ENCODE measurements around the gene KIF1C. TPM values are rescaled to one million over a fixed set of nuclear protein-coding genes. Genes with fewer than 3 reads are reported as not detected.

Gene KIF1C
- total RNA-seq, 1 experiment from 2014 or later = 85.6 TPM

- WGBS (ENCODE audit: extremely low coverage, insufficient read length, low lambda C conversion rate) = 100% methylated on average over 5 of the region's 14 CpGs
- H3K4me1 Mint-ChIP-seq = peaks cover 12 to 15% of the 10 kb centered on the region in 2 experiments
- H3K18ac ChIP-seq (ENCODE audit: insufficient read length, low read depth, low read length) = no peak overlapping the region
- no peak overlapping the region for H4K5ac ChIP-seq (ENCODE audit: insufficient read length, low read depth, low read length)
- no peaks in the 10 kb centered on the region for H3K36me3 Mint-ChIP-seq (ENCODE audit: insufficient read depth in 1 of 3, low read depth in 3 of 3)
- H3K27ac Mint-ChIP-seq = peak overlapping the region in 1 of 3 experiments; percentile 81; a peak in 1 of 7 replicates
- no peak overlapping the region for H3K14ac ChIP-seq (ENCODE audit: insufficient read depth, low read length)
- H3K79me2 ChIP-seq (ENCODE audit: insufficient read depth, low read length) = no peaks in the 10 kb centered on the region
- H3K9ac ChIP-seq (ENCODE audit: extremely low read depth, insufficient read length, low read length) = no peak overlapping the region
- no peaks in the 10 kb centered on the region; the same call in 1 of the 2 replicates for H3K4me1 ChIP-seq (ENCODE audit: insufficient read depth, low read length)
- TF ChIP-seq CTCF (conservative IDR thresholded peaks at IDR 0.05) = no peak
- no peaks in the 10 kb centered on the region for H3K27me3 ChIP-seq (ENCODE audit: insufficient read depth, low read length)
- H3K27ac ChIP-seq (ENCODE audit: insufficient read length, low read depth, low read length) = no peak overlapping the region
- H2AFZ ChIP-seq (ENCODE audit: low read length) = peak overlapping the region; percentile 82
- H2BK15ac ChIP-seq (ENCODE audit: low read depth, low read length) = no peak overlapping the region
- no peaks in the 10 kb centered on the region for H3K9me3 ChIP-seq (ENCODE audit: control insufficient read depth, low read depth, low read length)
- H2BK5ac ChIP-seq (ENCODE audit: insufficient read length, low read length) = no peak overlapping the region
- H2BK20ac ChIP-seq (ENCODE audit: low read depth, low read length, poor library complexity, severe bottlenecking) = no peak overlapping the region
- no peak overlapping the region for H4K91ac ChIP-seq (ENCODE audit: insufficient read length, low read depth, low read length)
- peaks cover 13% of the 10 kb centered on the region for H3K27me3 Mint-ChIP-seq (ENCODE audit: low read depth)
- no peak overlapping the region for H3K56ac ChIP-seq (ENCODE audit: insufficient read length, low read depth, low read length)
- peaks cover 5% of the 10 kb centered on the region for H3K23me2 ChIP-seq (ENCODE audit: insufficient read length, low read depth, low read length, poor library complexity, severe bottlenecking)
- no peak overlapping the region for H2BK120ac ChIP-seq (ENCODE audit: low read depth, low read length, poor library complexity, severe bottlenecking)
- no peak for DNase-seq
- peaks cover 0 to 1% of the 10 kb centered on the region in 2 experiments; a peak in 2 of 5 replicates for H3K9me3 Mint-ChIP-seq
- no peak overlapping the region for H2AK5ac ChIP-seq (ENCODE audit: insufficient read length, low read length)
- no peaks in the 10 kb centered on the region for H3K79me1 ChIP-seq (ENCODE audit: insufficient read depth, low read depth, low read length, poor library complexity, severe bottlenecking)
- no peak overlapping the region for H3T11ph ChIP-seq (ENCODE audit: low read length)
- H3K23ac ChIP-seq (ENCODE audit: insufficient read length, low read depth, low read length) = no peak overlapping the region
- no peak overlapping the region for H3K4me2 ChIP-seq (ENCODE audit: insufficient read depth, insufficient read length, low read length)
- H4K8ac ChIP-seq (replicated peaks; ENCODE audit: insufficient read length, low read depth, low read length) = no peak overlapping the region
- no peaks in the 10 kb centered on the region for H4K20me1 ChIP-seq (ENCODE audit: control insufficient read depth, insufficient read depth, insufficient read length)
- no peak overlapping the region for H3K4ac ChIP-seq (ENCODE audit: low read depth, low read length)
- no peak overlapping the region for H2BK12ac ChIP-seq (ENCODE audit: insufficient read length, low read depth, low read length)
- H3K4me3 Mint-ChIP-seq = no peak overlapping the region
These were observed 80.0 kb downstream of the KIF1C start for GRCh38 chr17:5077781-5078105.

Small RNA genes within 50 kb of the gene (microRNA-seq; reads per million reads assigned to microRNA genes)
- gene MIR6864 (ENCODE audit: borderline microRNAs expressed) (not detected), gene MIR6865 (ENCODE audit: borderline microRNAs expressed) (not detected)

Other genes starting within 250 kb of the KIF1C start
- not detected in 2 replicates for gene TM4SF5, start 226.1 kb upstream of the KIF1C start, total RNA-seq (2021)
- 0.31 TPM in 1 of 2 replicates, not detected in the other for gene VMO1, start 211.6 kb upstream of the KIF1C start, total RNA-seq (2021)
- gene GLTPD2, start 209.0 kb upstream of the KIF1C start, total RNA-seq (2021) = not detected in 2 replicates
- gene PSMB6, start 201.8 kb upstream of the KIF1C start, total RNA-seq (2021) = 244 and 247 TPM in 2 replicates
- 63.3 and 66.6 TPM in 2 replicates for gene PLD2, start 190.8 kb upstream of the KIF1C start, total RNA-seq (2021)
- 64.3 and 68.8 TPM in 2 replicates for gene MINK1, start 164.6 kb upstream of the KIF1C start, total RNA-seq (2021)
- gene C17orf107, start 98.4 kb upstream of the KIF1C start, total RNA-seq (2021) = 4.0 and 4.4 TPM in 2 replicates
- 0.31 and 0.61 TPM in 2 replicates for gene CHRNE, start 94.9 kb upstream of the KIF1C start, total RNA-seq (2021)
- gene GP1BA, start 65.7 kb upstream of the KIF1C start, total RNA-seq (2021) = not detected in 2 replicates
- 74.9 and 80.6 TPM in 2 replicates for gene SLC25A11, start 57.9 kb upstream of the KIF1C start, total RNA-seq (2021)
- 134 and 135 TPM in 2 replicates for gene RNF167, start 57.7 kb upstream of the KIF1C start, total RNA-seq (2021)
- 1,149 and 1,217 TPM in 2 replicates for gene PFN1, start 49.4 kb upstream of the KIF1C start, total RNA-seq (2021)
- 20.7 and 25.4 TPM in 2 replicates for gene ENO3, start 46.8 kb upstream of the KIF1C start, total RNA-seq (2021)
- 102 and 105 TPM in 2 replicates for gene SPAG7, start 30.1 kb upstream of the KIF1C start, total RNA-seq (2021)
- gene CAMTA2, start 10.3 kb upstream of the KIF1C start, total RNA-seq (2021) = 13.7 and 15.6 TPM in 2 replicates
- 1.3 and 1.5 TPM in 2 replicates for gene INCA1, start 428 bp upstream of the KIF1C start, total RNA-seq (2021)
- gene SLC52A1, start 37.5 kb downstream of the KIF1C start, total RNA-seq (2021) = 0.15 and 0.17 TPM in 2 replicates
- 0.11 and 0.18 TPM in 2 replicates for gene ZFP3, start 80.5 kb downstream of the KIF1C start, total RNA-seq (2021)
- 44.7 and 46.4 TPM in 2 replicates for gene ZNF232, start 113.9 kb downstream of the KIF1C start, total RNA-seq (2021)
- 0.17 and 0.18 TPM in 2 replicates for gene USP6, start 118.1 kb downstream of the KIF1C start, total RNA-seq (2021)
- 11.3 and 12.5 TPM in 2 replicates for gene ZNF594, start 193.9 kb downstream of the KIF1C start, total RNA-seq (2021)
- not detected in 2 replicates for gene SCIMP, start 236.9 kb downstream of the KIF1C start, total RNA-seq (2021)

All from H9 (cell line).